ENCODE measurements around the gene BAIAP2. TPM values are rescaled to one million over a fixed set of nuclear protein-coding genes. Genes with fewer than 3 reads are reported as not detected.

Gene BAIAP2
- total and polyA plus RNA-seq, 12 donors = 9.5 to 25.8 (median 15.6) TPM

- Histone ChIP-seq H3K36me3 (no peaks in the 10 kb centered on the region), H3K4me3 (peak overlapping the region in 5 of 10 donors; percentile 17 to 33 (median 30)), H3K4me1 (peaks cover 26 to 92% (median 78%) of the 10 kb centered on the region in 9 donors), H3K9me3 (no peaks in the 10 kb centered on the region), H3K27me3 (no peaks in the 10 kb centered on the region), H3K27ac (peak overlapping the region; percentile 52 to 90 (median 78))
- TF ChIP-seq CTCF (IDR thresholded peaks at IDR 0.05) = no peak
- intact Hi-C loops (cut with DNase I) = no loop called here
- DNase-seq (no peak), ATAC-seq (no peak)
- 50 to 53% methylated on average over 14 of the region's 14 CpGs for WGBS, 2 donors
Observed at GRCh38 chr17:81044428-81044763, 9.4 kb downstream of the BAIAP2 start.

GRCh38 chr17:81044764-81045589 is 10.0 kb downstream of the BAIAP2 start:
- DNase-seq (peak; percentile 91), ATAC-seq (peak; percentile 72 to 92 (median 85))
- Histone ChIP-seq H3K9me3 (no peaks in the 10 kb centered on the region), H3K4me3 (peak overlapping the region in 6 of 10 donors; percentile 5 to 33 (median 27)), H3K27me3 (no peaks in the 10 kb centered on the region), H3K36me3 (no peaks in the 10 kb centered on the region), H3K27ac (peak overlapping the region; percentile 52 to 90 (median 78)), H3K4me1 (peaks cover 26 to 92% (median 78%) of the 10 kb centered on the region in 9 donors)
- intact Hi-C loops (cut with DNase I) = no loop called here
- WGBS, 2 donors = 20 to 28% methylated on average over 28 of the region's 28 CpGs
- TF ChIP-seq CTCF (IDR thresholded peaks at IDR 0.05) = no peak

- H3K27ac ChIP-seq = peak overlapping the region; percentile 52 to 90 (median 78)
Observed at GRCh38 chr17:81045590-81046095, 10.7 kb downstream of the BAIAP2 start.

More at GRCh38 chr17:81045590-81046095, 10.7 kb downstream of the BAIAP2 start:
- Histone ChIP-seq H3K9me3 (no peaks in the 10 kb centered on the region), H3K4me1 (peaks cover 26 to 92% (median 78%) of the 10 kb centered on the region in 9 donors), H3K27me3 (no peaks in the 10 kb centered on the region), H3K36me3 (no peaks in the 10 kb centered on the region), H3K4me3 (no peak overlapping the region)
- TF ChIP-seq CTCF (IDR thresholded peaks at IDR 0.05) = no peak
- no peak for ATAC-seq
- DNase-seq = no peak
- intact Hi-C loops (cut with DNase I) = no loop called here
- 70 to 77% methylated on average over 9 of the region's 9 CpGs for WGBS, 2 donors

Data from heart right ventricle (tissue), 16 donors.